EL (cell line): ENCODE results near the gene DOK1.
A peak's percentile ranks its signal among the peaks of the same experiment; 100 is the strongest.

Experiments used
- DNase-seq: peaks from one replicate; pipeline ENCODE4 v3.0.0-alpha.2; 2016

DOK1 gene

DNA sequence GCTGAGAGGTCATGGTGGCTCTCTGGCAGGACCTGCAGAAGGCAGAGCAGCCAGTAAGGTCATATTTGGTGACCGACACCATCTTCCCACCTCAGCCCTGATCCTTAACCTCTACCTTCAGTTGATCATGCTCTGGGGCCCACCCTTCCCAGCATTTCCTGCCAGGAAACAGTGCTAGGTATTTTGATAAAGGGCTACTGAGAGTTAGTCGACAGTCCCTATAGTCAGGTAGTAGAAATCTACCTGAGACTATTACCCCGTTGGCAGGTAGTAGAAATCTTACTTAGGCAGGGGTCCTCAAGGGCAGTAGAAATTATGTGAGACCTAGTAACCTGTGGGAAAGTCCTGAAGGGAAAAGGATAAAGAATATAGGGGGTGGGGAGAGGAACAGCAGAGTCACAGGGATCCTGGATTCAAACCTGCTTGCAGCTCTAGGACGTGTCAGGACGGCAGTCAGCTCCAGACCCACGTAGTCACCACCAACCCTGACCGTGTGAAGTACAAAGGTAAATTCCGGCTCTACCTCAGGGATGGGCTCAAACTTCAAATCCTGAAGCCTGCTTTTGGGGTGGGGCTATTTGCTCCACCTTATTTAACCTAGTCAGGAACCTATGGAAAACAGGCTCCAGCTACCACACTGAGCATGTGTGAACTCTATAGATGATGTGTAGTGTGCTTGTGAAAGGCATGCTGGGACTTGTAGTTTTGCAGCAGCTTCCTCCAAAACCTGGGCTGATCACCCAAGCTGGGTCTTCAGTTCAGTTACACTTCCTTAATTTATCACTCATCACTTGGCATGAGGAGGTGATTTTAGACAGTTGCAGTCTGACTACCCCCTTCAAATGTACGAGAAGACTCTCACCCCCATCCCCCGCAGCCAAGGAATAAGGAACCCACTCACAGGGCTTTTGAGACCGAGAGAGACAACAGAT lies 28.5 kb upstream of the DOK1 start, which contains the start of gene DQX1:
TSS of gene DQX1 (minus strand) at position 515 of the 932 bp plus-strand sequence. CDS start at position 13, 502 bp downstream.
- DNase-seq: peak; percentile 36

DNA sequence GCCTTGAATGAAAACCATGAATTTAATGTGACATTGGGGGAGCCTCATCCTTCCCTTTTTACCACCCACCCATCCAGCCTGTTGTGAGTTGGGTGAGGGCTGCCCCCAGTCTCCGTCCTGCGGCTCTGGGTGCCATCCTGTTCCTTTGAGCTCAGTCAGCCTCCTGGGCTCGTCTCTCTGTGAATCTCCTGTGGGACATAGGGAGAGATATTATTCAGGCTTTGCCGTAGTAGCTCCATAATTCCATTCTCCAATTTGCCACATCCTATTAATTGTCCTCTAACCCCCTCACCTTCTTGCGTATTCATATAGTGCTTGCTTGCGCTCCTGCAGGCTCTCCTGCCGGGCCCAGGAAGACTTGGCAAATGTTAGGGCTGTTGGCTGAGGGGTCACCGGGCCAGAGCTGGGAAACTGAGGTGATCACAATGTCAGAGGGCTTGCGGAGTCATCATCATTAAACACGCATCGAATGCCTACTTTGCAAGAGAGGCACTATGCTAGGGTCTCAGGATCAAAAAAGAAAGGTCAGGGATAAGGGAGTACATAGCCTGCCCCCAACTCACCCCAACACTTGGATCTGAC lies 27.8 kb upstream of the DOK1 start:
- no peak for DNase-seq

DNA sequence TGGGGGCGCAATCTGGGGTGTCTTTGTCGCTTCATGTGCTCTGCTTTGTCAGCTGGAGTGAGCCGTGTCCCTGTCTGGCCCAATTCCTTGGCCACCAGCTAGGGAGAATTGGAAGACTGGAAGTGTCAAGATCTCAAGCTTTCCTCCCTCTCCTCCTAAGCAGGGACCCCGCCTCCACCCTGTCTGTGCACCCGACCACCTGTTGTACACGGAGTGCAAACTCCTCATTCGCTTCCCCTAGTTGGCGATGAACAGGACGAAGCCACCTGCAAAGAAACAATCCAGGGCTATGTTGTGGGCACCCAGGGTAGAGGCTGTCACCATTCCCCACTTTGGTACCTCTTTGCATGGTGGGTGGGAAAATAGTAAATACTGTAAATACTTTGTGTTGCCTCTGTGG lies 26.8 kb upstream of the DOK1 start:
- no peak for DNase-seq

DNA sequence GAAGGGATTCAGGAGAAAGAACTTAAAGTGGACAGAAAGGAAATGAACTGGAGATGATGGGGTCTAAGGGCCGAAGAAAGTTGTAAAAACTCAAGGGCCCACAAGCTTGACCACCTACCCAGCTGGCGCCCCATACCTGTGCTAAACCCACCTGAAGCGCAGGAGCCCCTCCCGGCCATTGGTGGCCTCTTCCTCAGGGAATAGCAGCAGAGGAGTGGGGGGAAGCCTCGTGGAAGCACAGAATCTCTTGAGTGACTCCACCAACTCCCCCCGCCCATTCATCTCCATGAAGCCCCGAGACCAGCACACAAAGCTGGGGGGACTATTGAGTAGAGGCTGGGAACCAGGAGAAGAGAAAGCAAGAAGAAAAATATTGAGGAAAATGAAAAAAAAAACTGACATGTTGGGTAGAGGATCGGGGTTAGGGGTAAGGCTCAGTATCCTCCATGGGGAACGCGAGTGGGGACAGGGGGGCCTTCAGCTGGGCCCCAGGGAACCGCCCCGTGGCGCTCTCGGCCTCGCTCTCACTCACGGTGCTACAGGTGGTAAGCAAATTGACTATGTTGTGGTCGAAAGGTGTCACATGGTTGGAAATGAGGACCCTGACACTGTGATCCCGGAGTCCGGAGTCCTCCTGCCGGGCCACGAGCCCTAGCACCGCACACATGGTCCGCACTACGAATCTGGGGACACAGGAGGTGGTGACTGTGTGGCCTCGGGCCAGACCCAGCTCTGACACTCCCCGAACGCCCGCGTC lies 25.7 kb upstream of the DOK1 start:
- DNase-seq: no peak

DNA sequence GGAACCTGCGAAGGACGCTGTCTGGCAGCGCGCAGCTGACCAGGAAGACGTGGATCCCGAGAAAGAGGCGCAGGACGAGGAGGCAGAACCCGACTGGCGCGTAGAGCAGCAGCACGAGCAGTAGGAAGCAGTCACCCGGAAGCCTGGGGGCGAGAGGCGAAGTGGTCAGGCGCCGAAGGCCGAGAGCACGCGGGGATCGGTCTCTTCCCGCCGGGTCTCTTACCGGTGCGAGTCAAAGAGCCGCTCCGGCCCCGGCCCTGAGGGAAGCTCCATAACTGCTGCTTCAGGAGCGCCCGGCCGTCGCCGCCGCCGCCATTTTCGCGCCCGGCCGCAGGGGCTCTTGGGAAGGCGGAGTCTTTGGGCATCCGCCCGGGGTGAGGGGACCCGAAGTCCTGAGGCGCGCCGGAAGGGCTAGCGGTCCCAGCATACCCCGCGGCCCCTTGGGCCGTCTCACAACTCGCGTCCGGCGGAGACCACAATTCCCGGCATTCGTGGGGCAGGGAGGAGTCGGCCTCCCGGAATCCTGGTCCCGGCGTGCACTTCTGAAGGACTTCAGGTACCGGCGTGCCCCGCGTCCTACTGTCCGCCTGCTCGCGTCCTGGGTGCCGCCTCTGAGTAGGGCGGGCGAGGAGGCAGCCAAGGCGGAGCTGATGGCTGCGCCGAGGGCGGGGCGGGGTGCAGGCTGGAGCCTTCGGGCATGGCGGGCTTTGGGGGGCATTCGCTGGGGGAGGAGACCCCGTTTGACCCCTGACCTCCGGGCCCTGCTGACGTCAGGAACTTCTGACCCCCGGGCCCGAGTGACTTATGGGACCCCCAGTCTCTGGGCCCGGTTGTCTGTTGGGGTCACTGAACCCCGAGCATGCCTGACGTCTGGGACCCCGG lies 24.9 kb upstream of the DOK1 start, which contains the start of the genes AUP1 and HTRA2:
TSS of gene AUP1 (minus strand) at position 350 of the 882 bp plus-strand sequence. CDS start at position 273, 77 bp downstream.
TSS of gene HTRA2 (plus strand) at position 577 of the 882 bp plus-strand sequence. CDS start at position 651, 74 bp downstream.
- peak; percentile 99 for DNase-seq

DNA sequence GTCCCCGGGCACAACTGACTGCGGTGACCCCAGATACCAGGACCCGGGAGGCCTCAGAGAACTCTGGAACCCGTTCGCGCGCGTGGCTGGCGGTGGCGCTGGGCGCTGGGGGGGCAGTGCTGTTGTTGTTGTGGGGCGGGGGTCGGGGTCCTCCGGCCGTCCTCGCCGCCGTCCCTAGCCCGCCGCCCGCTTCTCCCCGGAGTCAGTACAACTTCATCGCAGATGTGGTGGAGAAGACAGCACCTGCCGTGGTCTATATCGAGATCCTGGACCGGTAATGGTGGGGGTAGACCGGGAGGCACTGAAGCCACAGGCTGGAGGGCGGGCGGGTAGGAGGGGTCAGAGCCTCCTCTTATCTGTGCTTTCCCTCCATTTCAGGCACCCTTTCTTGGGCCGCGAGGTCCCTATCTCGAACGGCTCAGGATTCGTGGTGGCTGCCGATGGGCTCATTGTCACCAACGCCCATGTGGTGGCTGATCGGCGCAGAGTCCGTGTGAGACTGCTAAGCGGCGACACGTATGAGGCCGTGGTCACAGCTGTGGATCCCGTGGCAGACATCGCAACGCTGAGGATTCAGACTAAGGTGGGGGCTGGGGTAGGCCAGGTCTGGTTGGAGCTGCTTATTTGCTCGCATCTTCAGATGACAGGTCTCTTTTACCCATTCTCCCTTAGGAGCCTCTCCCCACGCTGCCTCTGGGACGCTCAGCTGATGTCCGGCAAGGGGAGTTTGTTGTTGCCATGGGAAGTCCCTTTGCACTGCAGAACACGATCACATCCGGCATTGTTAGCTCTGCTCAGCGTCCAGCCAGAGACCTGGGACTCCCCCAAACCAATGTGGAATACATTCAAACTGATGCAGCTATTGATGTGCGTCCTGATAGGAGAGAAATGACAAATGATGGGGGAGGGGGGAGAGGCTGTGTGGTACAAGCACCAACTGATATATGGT lies 24.0 kb upstream of the DOK1 start:
- peak; percentile 65 for DNase-seq

DNA sequence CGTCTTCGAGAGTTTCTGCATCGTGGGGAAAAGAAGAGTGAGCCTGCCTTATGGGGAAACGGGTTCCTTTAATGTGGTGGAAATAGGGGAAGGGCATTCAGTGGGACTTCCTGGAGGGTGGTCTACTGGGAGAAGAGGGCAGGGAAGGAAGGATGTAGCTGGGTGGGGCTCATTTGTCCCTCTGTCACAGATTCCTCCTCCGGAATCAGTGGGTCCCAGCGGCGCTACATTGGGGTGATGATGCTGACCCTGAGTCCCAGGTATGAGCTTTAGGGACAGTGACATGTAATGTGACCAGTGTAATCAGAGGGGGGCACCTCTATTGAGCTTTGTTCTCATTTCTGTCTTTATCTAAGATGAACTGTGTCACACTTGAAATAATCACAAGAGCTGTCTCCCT lies 22.9 kb upstream of the DOK1 start:
- DNase-seq: no peak

DNA sequence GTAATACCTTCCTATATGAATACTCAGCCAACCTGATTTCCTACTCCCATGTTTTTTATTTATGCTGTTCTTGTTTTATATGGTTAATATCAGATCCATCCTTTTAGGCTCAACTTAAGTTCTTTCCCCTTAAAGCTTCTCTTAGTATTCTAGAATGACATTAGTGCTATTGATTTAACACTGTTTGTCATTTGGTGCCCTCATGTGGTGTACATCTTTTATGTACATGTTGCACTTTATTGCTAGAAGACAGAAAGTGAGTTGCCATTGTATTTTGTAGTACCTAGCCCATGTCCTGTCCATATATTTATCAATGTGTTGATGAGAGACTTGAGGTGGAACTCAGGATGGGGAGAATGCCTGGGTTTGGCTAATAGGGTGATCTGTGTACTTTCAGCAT lies 22.3 kb upstream of the DOK1 start:
- DNase-seq: peak; percentile 46

- no peak for DNase-seq
Observed at GRCh38 chr2:74533464-74533863, 21.1 kb upstream of the DOK1 start.

DNA sequence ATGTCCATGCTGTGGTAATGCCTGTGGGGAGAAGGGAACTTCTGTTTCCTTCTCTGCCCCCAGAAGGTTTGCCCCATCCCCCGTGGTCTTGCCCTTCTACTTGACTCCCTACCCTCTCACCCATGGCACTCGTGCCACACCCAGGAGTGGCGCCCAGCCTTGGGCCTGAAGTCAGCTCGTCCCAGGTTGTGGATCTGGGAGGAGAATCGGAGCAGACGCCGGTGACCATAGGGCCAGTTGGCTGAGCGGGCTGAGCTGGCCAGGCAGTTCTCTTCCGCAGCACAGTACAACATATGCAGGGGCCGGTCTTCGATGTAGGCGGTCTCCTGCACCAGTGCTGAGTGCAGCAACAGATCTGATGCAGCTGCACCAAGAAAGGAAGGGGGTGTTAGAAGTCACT lies 20.1 kb upstream of the DOK1 start:
- no peak for DNase-seq

GRCh38 chr2:74535440-74535965 lies 19.0 kb upstream of the DOK1 start:
- DNase-seq: no peak

DNA sequence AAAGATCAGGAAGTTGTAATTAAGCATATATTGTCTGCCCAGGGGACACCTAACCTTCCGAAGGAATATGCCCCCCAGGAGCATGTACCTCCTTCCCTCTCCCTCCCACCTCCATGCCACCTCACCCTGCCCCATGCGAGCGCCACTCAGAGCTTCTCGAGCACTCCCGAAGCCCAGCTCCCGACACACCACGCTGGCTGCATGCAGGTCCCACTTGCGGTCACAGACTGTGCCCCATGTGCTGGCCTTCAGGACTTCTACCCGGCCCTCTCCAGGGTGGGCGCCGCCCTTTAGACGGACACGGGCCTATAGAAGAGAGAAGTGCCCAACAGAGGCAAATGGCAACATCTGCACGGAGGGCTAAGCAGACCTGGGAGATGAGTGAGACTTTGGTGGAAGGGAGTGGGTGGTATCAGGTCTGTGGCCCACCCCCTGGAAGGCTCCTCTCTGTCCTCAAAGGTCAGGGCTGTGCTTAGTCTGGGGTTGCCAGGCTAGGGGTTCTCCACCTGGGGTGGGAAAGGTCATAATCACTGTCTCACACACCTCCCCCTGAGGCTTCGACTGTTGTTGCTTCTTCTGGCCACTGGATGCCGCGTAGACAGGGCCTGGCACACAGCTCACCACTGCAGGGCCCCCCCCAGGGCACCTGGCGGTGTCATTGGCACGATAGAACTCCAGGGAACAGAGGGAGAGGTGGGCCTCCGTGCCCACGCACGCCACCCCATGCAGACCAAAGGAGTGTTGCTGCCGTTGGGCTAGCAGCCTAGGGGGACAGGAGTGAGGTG lies 18.2 kb upstream of the DOK1 start:
- DNase-seq: no peak

DNA sequence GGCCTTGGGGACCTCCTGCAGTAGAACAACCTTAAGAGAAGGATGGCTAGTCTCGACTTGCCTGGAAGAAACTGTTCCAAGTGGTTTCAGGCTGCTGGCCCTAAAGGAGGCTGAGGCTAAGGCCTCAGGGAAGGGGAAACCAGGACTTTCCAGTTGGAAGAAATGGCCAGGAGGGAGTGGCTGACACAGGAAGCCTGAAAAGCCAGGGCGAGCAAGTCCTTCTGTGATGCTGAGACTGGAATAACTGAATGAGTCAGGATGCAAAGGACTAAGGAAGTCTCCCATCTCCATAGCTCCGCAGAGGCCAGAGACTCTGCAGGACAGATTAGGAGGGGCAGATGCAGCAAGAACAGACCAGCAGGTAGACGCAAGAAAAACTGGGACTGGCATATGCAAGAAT lies 17.4 kb upstream of the DOK1 start:
- DNase-seq: no peak

DNA sequence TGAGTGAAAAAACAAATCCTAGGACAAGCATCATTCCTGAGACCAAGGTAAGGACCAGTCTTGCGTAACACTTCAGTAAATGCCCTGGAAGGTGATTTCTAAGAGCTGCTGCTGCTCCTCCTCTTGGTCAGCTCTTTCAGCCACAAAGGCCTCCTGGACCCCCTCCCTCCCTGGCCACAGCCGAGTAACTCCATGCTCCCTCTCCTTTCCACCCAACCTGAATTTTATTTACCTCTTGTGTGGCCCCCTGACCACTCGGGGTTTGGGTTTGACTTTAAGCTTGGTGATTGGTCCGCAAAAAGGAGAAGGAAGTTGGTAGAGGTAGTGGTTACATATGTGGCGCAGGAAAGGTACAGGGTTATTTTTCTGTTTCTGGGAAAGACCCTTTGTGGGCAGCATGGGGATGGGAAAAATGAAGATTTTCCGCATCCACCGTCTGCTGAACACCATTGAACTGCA lies 15.6 kb upstream of the DOK1 start:
- no peak for DNase-seq

DNA sequence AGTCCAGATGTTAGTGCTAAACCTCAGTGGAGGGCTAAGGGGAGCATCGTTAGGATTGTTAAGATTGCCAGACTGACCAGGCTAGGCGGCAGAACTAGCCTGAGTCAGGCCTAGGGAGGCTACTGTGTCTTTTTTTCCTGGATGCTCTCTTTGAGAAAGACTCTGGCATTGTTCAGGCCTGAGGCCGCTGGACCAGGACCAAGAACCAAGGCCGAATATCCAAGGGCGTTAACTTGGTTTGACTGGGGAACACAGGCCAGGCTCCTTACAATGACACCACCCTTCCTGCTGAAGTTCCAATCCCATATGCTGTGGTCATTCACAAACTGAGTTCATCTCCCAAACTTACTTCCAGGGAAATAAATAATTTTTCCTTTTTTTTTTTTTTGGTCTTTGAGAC lies 14.2 kb upstream of the DOK1 start:
- no peak for DNase-seq

- DNase-seq: no peak
Observed at GRCh38 chr2:74542978-74543377, 11.5 kb upstream of the DOK1 start.

DNA sequence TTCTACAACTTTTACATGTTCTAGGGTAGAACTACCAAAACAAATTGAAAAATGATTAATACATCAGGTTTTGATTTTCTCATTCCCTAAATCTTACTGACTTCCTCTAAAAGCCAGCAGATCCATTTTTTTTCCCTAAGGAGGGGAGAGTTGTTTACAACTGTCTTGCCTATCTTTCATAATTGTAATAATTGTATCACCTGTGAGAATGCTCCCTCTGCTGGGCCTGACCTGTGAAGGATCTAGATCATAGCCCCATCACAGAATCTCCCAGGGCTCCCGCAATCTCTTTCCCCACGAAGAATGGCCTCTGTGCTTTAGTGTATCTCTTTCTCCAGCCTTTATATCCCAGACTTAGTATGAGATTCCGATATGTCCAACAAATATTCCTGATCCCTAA lies 9.9 kb upstream of the DOK1 start:
- no peak for DNase-seq

- no peak for DNase-seq
Observed at GRCh38 chr2:74546004-74546403, 8.5 kb upstream of the DOK1 start.

GRCh38 chr2:74548285-74548899 lies 6.1 kb upstream of the DOK1 start:
- no peak for DNase-seq
